Measurements from ENCODE around the gene QARS1.

GRCh38 chr3:49081429-49081828 lies 23.1 kb downstream of the QARS1 start:
- no peak for TF ChIP-seq CTCF (conservative IDR thresholded peaks at IDR 0.05)
- no peak for TF ChIP-seq ZFX (IDR thresholded peaks at IDR 0.05)

All from C4-2B (cell line).